Eye (tissue), 1 donor: Measurements from ENCODE around the gene PLXND1.
"Not testable (repeated sequence)": the region's sequence is repeated elsewhere in the genome, so short reads cannot be mapped to it uniquely, and the experiment has no call there.

Experiments
- DNase-seq: peaks from one replicate; pipeline ENCODE4 v3.0.0-alpha.2; 2015

Gene PLXND1

GRCh38 chr3:129520960-129521359, 85.5 kb downstream of the PLXND1 start:
- DNase-seq = no peak

DNA sequence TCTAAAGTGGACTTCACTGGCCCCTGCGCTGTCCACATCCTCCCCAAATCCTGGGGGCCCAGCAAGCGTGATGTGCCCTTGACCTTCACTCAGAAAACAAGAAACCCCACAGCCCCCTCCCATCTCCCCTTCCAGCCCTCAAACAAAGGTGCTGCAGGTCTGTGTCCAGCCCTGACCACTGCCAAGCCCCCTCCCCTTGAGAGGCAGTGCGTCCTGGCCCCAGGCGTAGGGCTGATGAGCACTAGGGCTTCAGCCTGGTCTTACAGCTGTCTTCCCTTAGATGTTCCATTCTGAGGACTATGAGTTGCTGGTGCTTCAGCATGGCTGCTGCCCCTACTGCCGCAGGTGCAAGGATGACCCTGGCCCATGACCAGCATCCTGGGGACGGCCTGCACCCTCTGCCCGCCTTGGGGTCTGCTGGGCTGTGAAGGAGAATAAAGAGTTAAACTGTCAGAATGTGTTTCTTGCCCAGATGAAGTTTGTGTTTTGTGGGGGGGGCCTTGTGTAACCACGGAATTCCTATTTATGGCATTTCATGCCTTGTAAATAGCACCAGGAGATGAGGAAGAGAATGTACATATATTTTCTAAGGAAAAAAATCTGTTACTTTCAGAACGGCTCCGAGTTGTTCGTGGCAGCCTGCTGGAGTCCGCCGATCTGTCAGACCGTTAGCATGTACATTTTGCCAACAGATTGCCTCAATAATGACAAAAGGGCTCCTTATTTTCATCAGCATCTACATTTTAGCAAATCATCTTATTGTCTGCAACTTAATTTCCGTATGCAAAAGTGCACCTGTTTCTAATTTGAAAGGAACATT, 86.4 kb downstream of the PLXND1 start:
- DNase-seq = no peak

- no peak for DNase-seq
Measured at GRCh38 chr3:129519449-129519848, 87.0 kb downstream of the PLXND1 start.

DNA sequence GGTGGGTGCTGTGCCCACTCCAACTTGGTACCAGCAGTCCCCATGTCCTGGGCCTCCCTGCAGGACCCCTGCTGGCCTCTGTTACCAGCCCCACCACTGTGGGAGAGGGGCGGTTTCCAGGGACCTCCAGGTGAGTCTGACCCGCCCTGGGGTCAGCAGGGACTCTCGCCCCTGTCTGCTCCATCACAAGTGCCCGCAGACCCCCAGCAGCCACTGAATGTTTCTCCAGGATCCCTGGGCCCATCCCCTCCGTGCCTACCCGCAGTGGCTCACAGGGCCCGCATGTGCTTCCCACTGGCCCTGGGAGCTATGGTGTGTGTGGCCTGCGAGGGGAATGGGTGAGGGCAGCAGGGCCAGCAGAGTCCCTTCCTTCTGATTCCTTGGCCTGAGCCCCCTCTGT, 87.9 kb downstream of the PLXND1 start:
- DNase-seq = no peak

DNA sequence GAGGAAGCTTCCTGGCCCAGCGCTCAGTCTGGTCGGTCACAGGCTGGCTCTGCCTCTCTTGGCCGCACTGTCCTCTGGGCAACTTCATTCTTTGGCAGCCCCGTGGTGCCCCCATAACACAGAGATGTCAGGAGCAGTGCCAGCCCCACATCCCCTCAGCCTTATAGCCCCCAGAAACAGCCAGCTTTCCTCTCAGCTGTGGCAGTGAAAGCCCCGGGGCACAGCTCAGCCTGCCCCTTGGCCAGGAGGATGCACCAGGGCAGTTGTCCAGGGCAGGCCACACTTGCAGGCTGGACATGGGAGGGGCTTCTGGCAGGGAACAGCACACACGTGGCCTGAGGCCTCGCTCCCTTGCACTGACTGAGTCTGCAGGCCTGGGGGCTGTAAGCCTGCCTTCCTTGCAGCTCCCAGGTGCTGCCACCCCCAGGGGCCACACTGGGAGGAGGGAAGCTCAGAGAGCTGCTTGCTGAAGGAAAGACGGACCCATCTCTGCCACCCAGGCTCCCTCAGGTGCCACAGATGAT, 88.4 kb downstream of the PLXND1 start:
- no peak for DNase-seq

DNA sequence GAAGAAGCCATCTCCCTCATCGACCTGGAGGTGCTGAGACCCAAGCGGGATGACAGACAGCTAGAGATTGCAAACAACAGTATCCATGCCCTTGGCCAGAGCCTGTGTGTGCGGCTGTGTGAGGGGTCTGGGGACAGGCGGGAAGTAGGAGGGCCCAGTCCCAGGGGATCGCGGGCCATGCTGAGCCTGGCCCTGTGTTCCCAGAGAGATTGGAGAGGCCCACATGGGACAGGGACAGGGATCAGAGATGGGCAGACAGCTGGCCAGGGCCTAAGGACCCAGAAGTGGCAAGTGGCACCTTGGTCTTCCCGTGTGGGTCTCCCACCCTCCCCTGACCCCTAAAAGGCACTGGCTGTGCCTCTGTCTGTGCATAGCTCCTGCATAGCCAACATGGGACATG, 89.0 kb downstream of the PLXND1 start:
- no peak for DNase-seq

DNA sequence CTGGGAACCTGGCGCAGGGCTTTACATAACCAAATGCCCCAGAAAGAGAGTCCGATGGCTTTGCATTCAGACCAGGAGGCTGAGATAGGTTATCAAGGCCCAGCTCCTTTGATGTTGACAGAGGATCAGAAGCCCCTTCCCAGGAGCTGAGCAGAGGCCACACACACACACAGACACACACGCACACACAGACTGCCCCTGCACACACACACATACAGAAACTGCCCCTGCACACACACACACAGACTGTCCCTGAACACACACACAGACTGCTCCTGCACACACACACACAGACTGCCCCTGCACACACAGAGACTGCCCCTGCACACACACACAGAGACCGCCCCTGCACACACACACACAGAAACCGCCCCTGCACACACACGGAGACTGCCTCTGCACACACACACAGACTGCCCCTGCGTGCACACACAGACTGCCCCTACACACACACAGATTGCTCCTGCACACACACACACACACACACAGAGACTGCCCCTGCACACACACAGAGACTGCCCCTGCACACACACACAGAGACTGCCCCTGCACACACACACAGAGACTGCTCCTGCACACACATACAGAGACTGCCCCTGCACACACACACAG, 90.5 kb downstream of the PLXND1 start:
- not testable (repeated sequence) for DNase-seq

- DNase-seq = not testable (repeated sequence)
Measured at GRCh38 chr3:129515108-129515820, 91.2 kb downstream of the PLXND1 start.

DNA sequence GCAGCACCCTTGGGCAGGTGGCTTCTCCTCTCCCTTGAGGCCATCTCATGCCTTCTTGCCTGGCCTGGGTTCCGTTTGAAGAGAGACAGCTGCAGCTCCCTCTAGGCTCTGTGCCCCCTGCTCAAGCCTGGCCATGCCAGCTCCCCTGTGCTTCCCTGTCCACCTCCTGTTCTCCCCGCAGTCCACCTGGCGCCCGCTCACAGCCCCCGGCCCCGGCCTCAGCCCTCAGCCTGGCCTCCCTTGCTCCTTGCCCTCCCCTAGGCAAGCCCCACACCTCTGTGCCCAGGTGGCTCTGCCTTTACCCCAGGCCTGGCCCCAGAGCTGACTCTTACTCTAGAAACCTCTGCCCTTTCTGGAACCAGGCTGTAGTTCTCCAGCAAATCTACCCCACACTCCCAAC, 91.9 kb downstream of the PLXND1 start:
- no peak for DNase-seq

DNA sequence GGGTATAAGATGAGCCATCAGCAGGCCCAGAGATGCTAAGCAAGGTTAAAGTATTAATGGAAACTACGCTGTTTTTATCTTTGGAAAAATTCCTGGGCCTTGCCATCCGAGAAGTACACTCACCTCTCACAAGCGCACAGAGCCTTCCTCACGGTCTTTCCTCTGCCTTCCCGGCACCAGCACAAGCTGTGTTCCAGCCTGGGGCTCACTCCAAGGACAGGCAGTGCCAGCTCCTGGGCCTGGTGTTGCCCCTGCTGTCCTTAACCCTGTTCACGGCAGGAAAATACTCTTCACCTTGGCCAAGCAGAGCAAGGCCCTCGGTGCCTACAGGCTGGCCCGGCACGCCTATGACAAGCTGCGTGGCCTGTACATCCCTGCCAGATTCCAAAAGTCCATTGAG, 92.4 kb downstream of the PLXND1 start:
- DNase-seq = no peak

GRCh38 chr3:129513705-129514104, 92.8 kb downstream of the PLXND1 start:
- no peak for DNase-seq

DNA sequence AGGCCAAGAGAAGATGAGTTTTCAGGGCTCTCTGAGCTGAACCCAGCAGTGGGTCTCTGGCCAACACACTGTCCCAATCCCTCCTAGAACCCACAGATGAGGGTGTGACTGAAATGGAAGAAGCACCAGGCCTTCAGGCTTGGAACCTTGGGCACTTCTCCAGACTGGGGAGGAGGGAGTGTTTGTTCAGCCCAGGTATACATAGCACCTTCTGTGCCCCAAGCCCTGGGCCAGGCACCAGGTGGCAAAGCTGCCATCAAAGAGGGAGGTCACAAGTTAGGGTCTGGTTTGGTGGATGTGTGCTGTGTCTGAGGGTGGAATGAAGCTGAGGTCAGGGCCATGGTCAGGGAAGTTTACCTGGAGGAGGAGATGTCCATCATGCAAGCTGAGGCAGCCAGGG, 93.9 kb downstream of the PLXND1 start:
- DNase-seq = no peak

- DNase-seq = no peak
Measured at GRCh38 chr3:129507181-129507831, 99.2 kb downstream of the PLXND1 start.

DNA sequence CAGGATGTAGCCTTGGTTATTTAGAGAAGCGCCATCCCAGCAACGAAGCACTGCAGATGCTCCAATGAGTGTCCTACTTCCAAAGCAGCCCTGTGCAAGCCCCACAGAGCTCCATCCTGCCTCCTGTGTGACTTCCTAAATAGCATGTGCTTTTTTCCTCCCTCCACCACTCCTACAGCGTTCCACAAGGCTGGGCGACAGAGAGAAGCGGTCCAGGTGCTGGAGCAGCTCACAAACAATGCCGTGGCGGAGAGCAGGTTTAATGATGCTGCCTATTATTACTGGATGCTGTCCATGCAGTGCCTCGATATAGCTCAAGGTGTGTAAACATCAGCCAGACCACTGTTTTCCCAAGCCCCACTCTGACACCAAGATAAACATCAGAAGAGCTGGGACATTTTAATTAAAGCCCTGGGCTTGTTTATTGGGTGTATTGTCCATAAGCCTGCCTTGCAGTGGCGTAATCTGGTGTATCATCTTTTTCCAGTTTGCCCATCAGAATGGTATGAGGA, 100.2 kb downstream of the PLXND1 start:
- no peak for DNase-seq

- no peak for DNase-seq
Measured at GRCh38 chr3:129505341-129505740, 101.1 kb downstream of the PLXND1 start.
